ENCODE measurements around the gene TMPRSS3.

The TMPRSS3 gene

GRCh38 chr21:42367367-42368165 is 28.3 kb downstream of the TMPRSS3 start:
- DNase-seq, result peak in 1 of 2 experiments; percentile 16

- no peak for DNase-seq
These were observed 29.4 kb downstream of the TMPRSS3 start, which contains the start of gene TFF1 for GRCh38 chr21:42366292-42367010. Gene TFF1 (minus strand): TSS chr21:42366535. CDS start chr21:42366495, 40 bp downstream.

GRCh38 chr21:42365770-42366169 is 30.1 kb downstream of the TMPRSS3 start:
- no peak for DNase-seq

- peak in 1 of 2 experiments; percentile 57 for DNase-seq
These were observed 31.5 kb downstream of the TMPRSS3 start for GRCh38 chr21:42364304-42364865.

GRCh38 chr21:42363312-42363711 is 32.5 kb downstream of the TMPRSS3 start:
- no peak for DNase-seq

- DNase-seq, result no peak
These were observed 33.2 kb downstream of the TMPRSS3 start for GRCh38 chr21:42362700-42363099.

- DNase-seq, result peak; percentile 20 to 44
These were observed 33.7 kb downstream of the TMPRSS3 start for GRCh38 chr21:42362198-42362597.

- DNase-seq, result peak; percentile 97 to 99
These were observed 34.6 kb downstream of the TMPRSS3 start for GRCh38 chr21:42361286-42361685.

- peak in 1 of 2 experiments; percentile 41 for DNase-seq
These were observed 35.5 kb downstream of the TMPRSS3 start for GRCh38 chr21:42360317-42360716.

GRCh38 chr21:42358937-42359336 is 36.9 kb downstream of the TMPRSS3 start:
- no peak for DNase-seq

GRCh38 chr21:42358261-42358660 is 37.6 kb downstream of the TMPRSS3 start:
- DNase-seq, result no peak

GRCh38 chr21:42357307-42357706 is 38.5 kb downstream of the TMPRSS3 start:
- no peak for DNase-seq

GRCh38 chr21:42356650-42357049 is 39.2 kb downstream of the TMPRSS3 start:
- DNase-seq, result peak in 1 of 2 experiments; percentile 28

GRCh38 chr21:42356046-42356445 is 39.8 kb downstream of the TMPRSS3 start:
- DNase-seq, result no peak

GRCh38 chr21:42353623-42354022 is 42.2 kb downstream of the TMPRSS3 start:
- DNase-seq, result no peak

- DNase-seq, result no peak
These were observed 43.3 kb downstream of the TMPRSS3 start for GRCh38 chr21:42352441-42353095.

- DNase-seq, result no peak
These were observed 44.0 kb downstream of the TMPRSS3 start for GRCh38 chr21:42351626-42352440.

GRCh38 chr21:42350927-42351426 is 44.9 kb downstream of the TMPRSS3 start, which contains the start of gene TFF2:
Gene TFF2 (minus strand): TSS chr21:42350994. CDS start chr21:42350957, 37 bp downstream.
- no peak for DNase-seq

- peak in 1 of 2 experiments; percentile 64 for DNase-seq
These were observed 45.4 kb downstream of the TMPRSS3 start for GRCh38 chr21:42350318-42350910.

GRCh38 chr21:42349420-42350317 is 46.2 kb downstream of the TMPRSS3 start:
- no peak for DNase-seq

Measured in NCI-H524 (cell line).